Sigmoid colon (tissue), 7 donors: ENCODE measurements around the gene GORASP2. TPM values are rescaled to one million over a fixed set of nuclear protein-coding genes. Genes with fewer than 3 reads are reported as not detected.

Experiments used
- DNase-seq: peaks from one replicate; pipeline ENCODE4 v3.0.0-alpha.2; 2019
- H3K27ac ChIP-seq, 4 donors: fragments of 200-600 bp; sonication (generic); one replicate each; pipeline ENCODE4 v1.5.1; 2016 to 2019; ENCODE audit warnings: mild to moderate bottlenecking in 1 of 4
- H3K27me3 ChIP-seq, 3 donors: fragments of 200-600 bp; sonication (generic); one replicate each; pipeline ENCODE4 v1.5.1; 2019; ENCODE audit warnings: mild to moderate bottlenecking in 1 of 3
- H3K36me3 ChIP-seq, 4 donors: fragments of 200-600 bp; sonication (generic); one replicate each; pipeline ENCODE4 v1.5.1; 2016 to 2019
- H3K4me1 ChIP-seq, 4 donors: fragments of 200-600 bp; sonication (generic); one replicate each; pipeline ENCODE4 v1.5.1; 2017 to 2019
- H3K4me3 ChIP-seq, 4 donors: fragments of 200-600 bp; sonication (generic); one replicate each; pipeline ENCODE4 v1.5.1; 2017 to 2019; ENCODE audit warnings: mild to moderate bottlenecking in 2 of 4, moderate library complexity in 1 of 4
- H3K9me3 ChIP-seq, 4 donors: fragments of 200-600 bp in 3 of 4; sonication (generic) in 3 of 4; one replicate each; pipeline versions ENCODE4 v1.5.1 to v1.6.1; 2013 to 2019
- CTCF ChIP-seq, 4 experiments: fragments of 450-650 bp in 3 of 4; fragments of 200-600 bp in 1 of 4; IDR thresholded peaks; one replicate each; pipeline ENCODE4 v1.5.1; 2016 to 2019; ENCODE audit warnings: antibody characterized with exemption in 4 of 4, mild to moderate bottlenecking in 3 of 4, moderate library complexity in 2 of 4
- EP300 ChIP-seq, 4 donors: sonication (generic); formaldehyde crosslinking; IDR thresholded peaks; one replicate each; pipeline ENCODE4 v1.6.1; 2017; ENCODE audit warnings: antibody characterized with exemption in 4 of 4
- POLR2A ChIP-seq, 2 donors: fragments of 450-650 bp; IDR thresholded peaks; one replicate each; pipeline ENCODE4 v1.6.1; 2016; ENCODE audit warnings: antibody characterized with exemption in 2 of 2, mild to moderate bottlenecking in 2 of 2, moderate library complexity in 2 of 2
- POLR2AphosphoS5 ChIP-seq, 4 donors: sonication (generic); formaldehyde crosslinking; IDR thresholded peaks; one replicate each; pipeline ENCODE4 v1.6.1; 2017; ENCODE audit warnings: antibody characterized with exemption in 4 of 4
- WGBS, 2 donors: extraction: QIAGEN DNeasy Blood & Tissue Kit; methylation state at CpG; one replicate each; pipeline ENCODE4 v1.1.7; 2013; 5-methylcytosine and 5-hydroxymethylcytosine counted together
- intact Hi-C: fragments of 100-400 bp; cut with DNase I; formaldehyde crosslinking; loops from one replicate; pipeline ENCODE4 v1.15.1; 2023
- polyA plus RNA-seq, 3 donors: library from polyadenylated mRNA; stranded (reverse); fragments of 200-250 nt; gene quantifications; one replicate each; pipeline ENCODE4 v1.2.3, GENCODE V29; 2013
- total RNA-seq, 4 donors: library from RNA; depleted of rRNA; stranded (reverse); fragments of >200 nt; gene quantifications; one replicate each; pipeline ENCODE4 v1.1.0, GENCODE V29; 2016
- donor health status: healthy with polysubstance abuse.
- donor health status: Bipolar disorder and iron deficiency.
- donor health status: healthy.

GORASP2 gene
- total and polyA plus RNA-seq, 7 donors, result 32.4 to 53.8 (median 42.3) TPM

- no peak for TF ChIP-seq EP300 (IDR thresholded peaks at IDR 0.05)
- TF ChIP-seq CTCF (IDR thresholded peaks at IDR 0.05), result no peak
- no peak for TF ChIP-seq POLR2AphosphoS5 (IDR thresholded peaks at IDR 0.05)
- TF ChIP-seq POLR2A (IDR thresholded peaks at IDR 0.05), result no peak
- Histone ChIP-seq H3K9me3 (no peaks in the 10 kb centered on the region), H3K36me3 (peaks cover 12 to 48% (median 38%) of the 10 kb centered on the region in 4 donors), H3K27ac (no peak overlapping the region), H3K4me3 (no peak overlapping the region), H3K27me3 (no peaks in the 10 kb centered on the region), H3K4me1 (peaks cover 0 to 5% (median 4%) of the 10 kb centered on the region in 4 donors)
- intact Hi-C loops, result no loop called here
- WGBS, 2 donors, result 90 to 92% methylated on average over 5 of the region's 5 CpGs
- no peak for DNase-seq
Measured at GRCh38 chr2:170967553-170967952, 38.5 kb downstream of the GORASP2 start.

- WGBS, 2 donors, result 84 to 85% methylated on average over 12 of the region's 12 CpGs
- peaks cover 11 to 41% (median 31%) of the 10 kb centered on the region in 4 donors for H3K36me3 ChIP-seq
- intact Hi-C loops, result no loop called here
- H3K4me3 ChIP-seq, result no peak overlapping the region
- no peak overlapping the region for H3K27ac ChIP-seq
- peaks cover 0 to 13% (median 11%) of the 10 kb centered on the region in 4 donors for H3K4me1 ChIP-seq
- no peak for TF ChIP-seq POLR2A (IDR thresholded peaks at IDR 0.05)
- TF ChIP-seq POLR2AphosphoS5 (IDR thresholded peaks at IDR 0.05), result no peak
- TF ChIP-seq EP300 (IDR thresholded peaks at IDR 0.05), result no peak
- TF ChIP-seq CTCF (IDR thresholded peaks at IDR 0.05), result no peak
- no peaks in the 10 kb centered on the region for H3K9me3 ChIP-seq
- H3K27me3 ChIP-seq, result no peaks in the 10 kb centered on the region
- DNase-seq, result no peak
Measured at GRCh38 chr2:170968205-170969003, 39.4 kb downstream of the GORASP2 start.

GRCh38 chr2:170969030-170969429 lies 40.0 kb downstream of the GORASP2 start:
- peaks cover 0 to 14% (median 12%) of the 10 kb centered on the region in 4 donors for H3K4me1 ChIP-seq
- H3K27ac ChIP-seq, result no peak overlapping the region
- no peaks in the 10 kb centered on the region for H3K27me3 ChIP-seq
- WGBS, 2 donors, result 83 to 92% methylated on average over 2 of the region's 2 CpGs
- no peak overlapping the region for H3K4me3 ChIP-seq
- no peaks in the 10 kb centered on the region for H3K9me3 ChIP-seq
- TF ChIP-seq POLR2A (IDR thresholded peaks at IDR 0.05) (no peak), POLR2AphosphoS5 (IDR thresholded peaks at IDR 0.05) (no peak), EP300 (IDR thresholded peaks at IDR 0.05) (no peak), CTCF (IDR thresholded peaks at IDR 0.05) (no peak)
- intact Hi-C loops, result no loop called here
- DNase-seq, result no peak
- H3K36me3 ChIP-seq, result peaks cover 11 to 35% (median 25%) of the 10 kb centered on the region in 4 donors

- Histone ChIP-seq H3K4me3 (no peak overlapping the region), H3K9me3 (no peaks in the 10 kb centered on the region), H3K27ac (no peak overlapping the region), H3K36me3 (peaks cover 11 to 26% (median 18%) of the 10 kb centered on the region in 4 donors), H3K4me1 (peaks cover 0 to 18% (median 17%) of the 10 kb centered on the region in 4 donors), H3K27me3 (no peaks in the 10 kb centered on the region)
- no peak for DNase-seq
- intact Hi-C loops, result loop anchor here (5.0 kb wide), 3 partner anchors 43 to 552 kb away; partner anchors contain the start of genes CYBRD1 and GORASP2
- 72 to 79% methylated on average over 10 of the region's 10 CpGs for WGBS, 2 donors
- no peak for TF ChIP-seq CTCF (IDR thresholded peaks at IDR 0.05)
- TF ChIP-seq EP300 (IDR thresholded peaks at IDR 0.05), result no peak
- TF ChIP-seq POLR2A (IDR thresholded peaks at IDR 0.05), result no peak
- no peak for TF ChIP-seq POLR2AphosphoS5 (IDR thresholded peaks at IDR 0.05)
Measured at GRCh38 chr2:170969872-170970496, 40.9 kb downstream of the GORASP2 start.
